ENCODE data around the gene CBFA2T2. TPM values are rescaled to one million over a fixed set of nuclear protein-coding genes. Genes with fewer than 3 reads are reported as not detected.
A peak's percentile ranks its signal among the peaks of the same experiment; 100 is the strongest.
"Not testable (repeated sequence)": the region's sequence is repeated elsewhere in the genome, so short reads cannot be mapped to it uniquely, and the experiment has no call there.

The CBFA2T2 gene
- total RNA-seq, 2 experiments from 2014 or later: 14.4 to 14.8 TPM

DNA sequence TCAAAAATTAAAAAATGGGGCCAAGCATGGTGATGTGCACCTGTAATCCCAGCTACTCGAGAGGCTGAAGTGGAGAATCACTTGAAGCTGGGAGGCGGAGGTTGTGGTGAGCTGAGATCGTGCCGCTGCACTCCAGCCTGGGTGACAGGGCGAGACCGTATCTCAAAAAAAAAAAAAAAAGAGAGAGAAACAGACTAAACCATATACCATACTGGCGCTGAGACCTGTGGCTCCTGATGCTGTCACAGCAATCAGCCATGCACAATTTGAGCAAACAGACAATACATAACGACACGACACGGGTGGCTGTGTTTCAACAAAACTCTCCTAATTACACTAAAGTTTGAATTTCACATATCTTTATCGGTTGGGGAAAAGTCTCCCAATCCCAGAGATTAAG is 14.9 kb upstream of the CBFA2T2 start:
- H3K4me3 Mint-ChIP-seq: no peak overlapping the region
- no peaks in the 10 kb centered on the region for H3K9me3 Mint-ChIP-seq (ENCODE audit: insufficient read depth)
- no peak overlapping the region for H3K27ac Mint-ChIP-seq
- no peaks in the 10 kb centered on the region for H3K36me3 Mint-ChIP-seq (ENCODE audit: low read depth)
- ChIA-PET CTCF (no interaction called here), POLR2A (no interaction called here)
- ATAC-seq (no peak), DNase-seq (no peak)
- no peaks in the 10 kb centered on the region for H3K4me1 Mint-ChIP-seq (ENCODE audit: low read depth)
- no peaks in the 10 kb centered on the region for H3K27me3 Mint-ChIP-seq (ENCODE audit: low read depth)

DNA sequence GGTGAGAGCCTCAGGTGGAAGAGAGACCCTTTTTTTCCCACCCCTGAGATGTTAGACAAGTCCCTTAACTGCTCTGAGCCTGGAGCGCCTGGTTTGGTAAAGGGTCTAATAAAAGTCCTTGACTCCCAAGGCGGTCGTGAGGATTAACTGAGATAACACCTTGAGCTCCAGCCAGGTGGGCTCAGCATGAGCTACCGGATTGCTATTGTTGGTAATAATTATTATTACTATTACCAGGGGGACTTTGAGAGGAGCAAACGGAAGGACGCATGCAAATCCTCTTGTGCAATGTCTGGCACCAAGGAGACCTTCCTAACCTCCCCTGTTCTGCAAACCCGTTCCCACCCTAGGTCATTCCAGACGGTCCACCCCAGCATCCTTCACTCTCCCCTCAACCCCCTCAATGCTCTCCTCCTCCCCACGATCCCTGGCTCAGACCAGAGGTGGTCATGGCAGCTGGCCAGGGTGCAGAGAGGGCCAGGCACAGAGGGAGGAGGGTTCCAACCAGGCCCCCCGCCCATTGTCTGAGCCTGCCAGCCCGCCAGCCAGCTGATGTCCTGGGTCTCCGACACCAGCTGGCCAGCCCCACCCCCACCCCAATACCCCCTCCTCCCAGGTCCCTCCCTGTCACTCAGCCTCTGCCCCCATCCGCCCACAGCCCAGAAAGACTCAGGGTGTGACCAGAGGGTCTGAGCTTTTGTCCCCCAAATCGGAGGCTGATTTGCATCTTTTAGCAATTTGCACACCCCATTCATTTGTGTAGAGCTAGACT is 14.3 kb upstream of the CBFA2T2 start:
- ChIA-PET CTCF (interaction anchor here (1.1 kb wide), 1 partner anchor 192 kb away, joined by 3 read pairs; no protein-coding TSS in a partner anchor), POLR2A (interaction anchor here (1.0 kb wide), 1 partner anchor 14 kb away, joined by 4 read pairs; the partner anchor contains the start of gene CBFA2T2)
- H3K27me3 Mint-ChIP-seq (ENCODE audit: low read depth): no peaks in the 10 kb centered on the region
- H3K9me3 Mint-ChIP-seq (ENCODE audit: insufficient read depth): no peaks in the 10 kb centered on the region
- no peak overlapping the region for H3K4me3 Mint-ChIP-seq
- DNase-seq (no peak), ATAC-seq (no peak)
- no peak overlapping the region for H3K27ac Mint-ChIP-seq
- H3K4me1 Mint-ChIP-seq (ENCODE audit: low read depth): no peaks in the 10 kb centered on the region
- no peaks in the 10 kb centered on the region for H3K36me3 Mint-ChIP-seq (ENCODE audit: low read depth)

DNA sequence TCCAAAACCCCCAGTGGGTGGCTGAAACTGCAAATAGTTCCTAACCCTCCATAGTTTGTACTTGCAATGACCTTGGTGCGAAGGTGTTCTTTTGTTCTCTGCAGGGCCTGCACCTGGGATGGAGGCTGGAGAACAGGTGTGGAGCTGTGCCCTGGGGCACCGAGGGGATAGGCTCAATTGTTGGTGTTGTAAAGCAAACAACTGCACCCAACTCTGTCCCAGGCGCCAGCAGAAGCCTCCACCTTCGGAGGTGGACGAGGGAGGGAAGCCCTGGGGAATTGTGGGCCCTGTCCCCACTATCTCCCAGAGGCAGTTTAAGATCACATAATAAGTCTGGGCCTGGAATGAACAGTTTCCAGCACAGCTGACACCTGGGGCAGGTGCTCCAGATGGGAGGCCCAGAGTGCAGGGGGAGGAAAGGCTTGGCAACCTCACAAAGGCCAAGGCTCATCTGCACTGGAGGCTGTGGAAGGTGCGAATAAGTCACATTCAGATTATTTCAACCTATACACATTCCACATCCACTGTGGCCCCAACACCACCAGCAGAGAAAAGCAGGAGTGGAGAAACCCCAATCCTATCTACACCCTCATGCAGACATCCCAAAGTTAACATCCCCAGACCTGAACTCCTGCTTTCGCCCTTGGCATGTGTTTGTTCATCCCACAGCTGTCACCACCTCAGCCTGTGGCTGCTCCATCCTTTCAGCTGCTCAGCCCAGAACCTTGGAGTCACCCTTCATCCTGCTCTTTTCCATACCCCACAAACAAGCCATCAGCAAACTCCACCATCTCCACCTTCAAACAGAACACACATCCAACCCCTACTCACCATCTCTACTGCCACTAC is 12.3 kb upstream of the CBFA2T2 start:
- H3K36me3 Mint-ChIP-seq (ENCODE audit: low read depth): no peaks in the 10 kb centered on the region
- H3K4me1 Mint-ChIP-seq (ENCODE audit: low read depth): no peaks in the 10 kb centered on the region
- CTCF ChIA-PET: no interaction called here
- H3K4me3 Mint-ChIP-seq: no peak overlapping the region
- ATAC-seq (no peak), DNase-seq (no peak)
- H3K27ac Mint-ChIP-seq: no peak overlapping the region
- POLR2A ChIA-PET: no interaction called here
- no peaks in the 10 kb centered on the region for H3K27me3 Mint-ChIP-seq (ENCODE audit: low read depth)
- H3K9me3 Mint-ChIP-seq (ENCODE audit: insufficient read depth): no peaks in the 10 kb centered on the region

DNA sequence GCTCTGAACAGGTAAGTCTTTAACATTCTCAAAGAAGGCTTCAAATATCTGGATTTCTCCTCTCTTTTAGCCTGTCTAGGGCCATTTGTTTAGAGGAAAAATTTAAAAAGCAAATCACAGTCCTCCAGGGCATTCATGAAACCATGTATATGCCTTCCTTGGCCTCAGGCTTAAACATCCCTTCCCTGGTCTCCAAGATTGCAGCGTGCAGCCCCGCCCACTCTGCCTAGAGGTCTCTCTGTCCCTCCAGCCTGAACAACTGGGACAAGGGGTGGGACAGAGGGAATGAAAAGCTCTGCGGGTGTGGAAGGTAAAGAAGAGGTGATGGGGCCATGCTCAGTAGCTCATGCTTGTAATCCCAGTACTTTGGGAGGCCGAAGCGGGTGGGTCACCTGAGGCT is 9.8 kb upstream of the CBFA2T2 start:
- Mint-ChIP-seq H3K36me3 (ENCODE audit: low read depth) (no peaks in the 10 kb centered on the region), H3K9me3 (ENCODE audit: insufficient read depth) (no peaks in the 10 kb centered on the region), H3K27me3 (ENCODE audit: low read depth) (no peaks in the 10 kb centered on the region), H3K4me3 (no peak overlapping the region), H3K4me1 (ENCODE audit: low read depth) (no peaks in the 10 kb centered on the region), H3K27ac (no peak overlapping the region)
- ChIA-PET POLR2A (interaction anchor here (0.6 to 1.0 kb wide), 2 partner anchors 10 to 622 kb away, joined by 3 read pairs; partner anchors contain the start of gene CBFA2T2), CTCF (no interaction called here)
- no peak for ATAC-seq
- DNase-seq: no peak

DNA sequence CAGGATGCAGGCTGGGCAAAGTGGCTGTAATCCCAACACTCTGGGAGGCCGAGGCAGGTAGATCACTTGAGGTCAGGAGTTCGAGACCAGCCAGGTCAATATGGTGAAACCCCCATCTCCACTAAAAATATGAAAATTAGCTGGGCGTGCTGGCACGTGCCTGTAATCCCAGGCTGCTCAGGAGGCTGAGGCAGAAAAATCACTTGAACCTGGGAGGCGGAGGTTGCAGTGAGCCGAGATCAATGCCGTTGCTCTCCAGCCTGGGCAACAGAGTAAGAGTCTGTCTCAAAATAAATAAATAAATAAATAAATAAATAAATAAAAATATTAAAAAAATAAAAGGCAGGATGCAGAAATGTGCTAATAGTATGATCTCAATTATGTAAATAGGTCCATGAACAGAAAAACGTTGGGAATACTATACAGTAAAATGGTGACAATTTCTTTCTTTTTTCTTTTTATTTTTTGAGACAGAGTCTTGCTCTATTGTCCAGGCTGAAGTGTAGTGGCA is 8.4 kb upstream of the CBFA2T2 start:
- Mint-ChIP-seq H3K9me3 (ENCODE audit: insufficient read depth) (no peaks in the 10 kb centered on the region), H3K27ac (no peak overlapping the region), H3K4me3 (no peak overlapping the region), H3K36me3 (ENCODE audit: low read depth) (no peaks in the 10 kb centered on the region), H3K27me3 (ENCODE audit: low read depth) (no peaks in the 10 kb centered on the region), H3K4me1 (ENCODE audit: low read depth) (no peaks in the 10 kb centered on the region)
- DNase-seq (no peak), ATAC-seq (no peak)
- POLR2A ChIA-PET: interaction anchor here (1.0 kb wide), 1 partner anchor 8 kb away, joined by 3 read pairs; the partner anchor contains the start of gene CBFA2T2
- CTCF ChIA-PET: no interaction called here

DNA sequence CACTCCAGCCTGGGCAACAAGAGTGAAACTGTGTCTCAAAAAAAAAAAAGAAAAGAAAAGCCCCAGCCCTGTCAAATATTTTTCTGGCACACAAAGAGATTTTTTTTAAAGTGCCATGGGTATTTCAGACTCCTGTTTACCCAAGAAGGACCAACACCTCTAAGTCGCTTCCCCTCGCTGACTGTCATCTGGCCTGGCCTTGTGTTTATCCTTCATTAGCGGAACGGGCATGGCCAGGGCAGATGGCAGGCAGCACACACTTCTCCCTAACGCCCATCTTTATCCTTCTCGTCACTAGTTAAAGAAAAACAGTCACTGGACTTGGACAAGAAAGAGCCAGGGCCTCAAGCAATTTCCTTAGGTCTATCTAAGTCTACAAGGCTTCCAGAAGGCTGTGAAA is 7.3 kb upstream of the CBFA2T2 start:
- ATAC-seq: no peak
- H3K27ac Mint-ChIP-seq: no peak overlapping the region
- H3K36me3 Mint-ChIP-seq (ENCODE audit: low read depth): no peaks in the 10 kb centered on the region
- POLR2A ChIA-PET: no interaction called here
- DNase-seq: no peak
- H3K27me3 Mint-ChIP-seq (ENCODE audit: low read depth): no peaks in the 10 kb centered on the region
- CTCF ChIA-PET: no interaction called here
- H3K4me1 Mint-ChIP-seq (ENCODE audit: low read depth): no peaks in the 10 kb centered on the region
- no peak overlapping the region for H3K4me3 Mint-ChIP-seq
- no peaks in the 10 kb centered on the region for H3K9me3 Mint-ChIP-seq (ENCODE audit: insufficient read depth)

DNA sequence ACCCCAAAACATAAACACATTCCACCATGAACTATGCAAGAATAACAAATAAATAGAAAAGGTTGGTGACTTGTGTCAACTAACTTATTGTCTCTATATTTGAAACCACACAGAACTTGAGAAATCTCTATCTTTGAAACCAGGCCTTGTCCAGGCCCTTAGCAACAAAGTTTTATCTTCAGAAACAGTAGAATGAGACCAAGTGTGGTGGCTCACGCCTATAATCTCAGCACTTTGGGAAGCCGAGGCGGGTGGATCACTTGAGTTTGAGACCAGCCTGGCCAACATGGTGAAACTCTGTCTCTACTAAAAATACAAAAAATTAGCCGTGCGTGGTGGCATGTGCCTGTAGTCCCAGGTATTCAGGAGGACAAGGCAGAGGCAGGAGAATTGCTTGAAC is 6.7 kb upstream of the CBFA2T2 start:
- ATAC-seq; DNase-seq; H3K36me3 Mint-ChIP-seq (ENCODE audit: low read depth); H3K4me1 Mint-ChIP-seq (ENCODE audit: low read depth); POLR2A ChIA-PET; H3K4me3 Mint-ChIP-seq; H3K27ac Mint-ChIP-seq; H3K27me3 Mint-ChIP-seq (ENCODE audit: low read depth); CTCF ChIA-PET; H3K9me3 Mint-ChIP-seq (ENCODE audit: insufficient read depth): not testable (repeated sequence)

DNA sequence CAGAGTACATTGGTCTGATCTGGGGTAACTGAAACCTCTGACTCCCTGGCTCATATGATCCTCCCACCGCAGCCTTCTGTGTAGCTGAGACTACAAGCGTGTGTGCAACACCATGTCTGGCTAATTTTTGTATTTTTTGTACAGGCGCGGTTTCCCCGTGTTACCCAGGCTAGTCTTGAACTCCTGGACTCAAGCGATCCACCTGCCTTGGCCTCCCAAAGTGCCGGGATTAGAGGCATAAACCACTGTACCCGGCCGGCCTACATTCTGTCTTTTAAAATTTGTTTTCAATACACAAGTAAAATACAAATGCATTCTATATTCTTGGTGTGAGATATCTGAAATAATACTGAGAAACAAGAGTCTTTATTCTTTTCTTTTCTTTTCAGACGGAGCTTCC is 1.7 kb upstream of the CBFA2T2 start:
- H3K27me3 Mint-ChIP-seq (ENCODE audit: low read depth): no peaks in the 10 kb centered on the region
- ChIA-PET POLR2A (interaction anchor here (1.7 kb wide), 1 partner anchor 174 kb away, joined by 4 read pairs; the partner anchor contains the start of gene C20orf144), CTCF (interaction anchor here (1.4 kb wide), 1 partner anchor 180 kb away, joined by 5 read pairs; no protein-coding TSS in a partner anchor)
- H3K36me3 Mint-ChIP-seq (ENCODE audit: low read depth): no peaks in the 10 kb centered on the region
- H3K4me1 Mint-ChIP-seq (ENCODE audit: low read depth): peaks cover 12% of the 10 kb centered on the region
- H3K9me3 Mint-ChIP-seq (ENCODE audit: insufficient read depth): no peaks in the 10 kb centered on the region
- H3K4me3 Mint-ChIP-seq: no peak overlapping the region
- DNase-seq (no peak), ATAC-seq (no peak)
- H3K27ac Mint-ChIP-seq: peak overlapping the region; percentile 63

DNA sequence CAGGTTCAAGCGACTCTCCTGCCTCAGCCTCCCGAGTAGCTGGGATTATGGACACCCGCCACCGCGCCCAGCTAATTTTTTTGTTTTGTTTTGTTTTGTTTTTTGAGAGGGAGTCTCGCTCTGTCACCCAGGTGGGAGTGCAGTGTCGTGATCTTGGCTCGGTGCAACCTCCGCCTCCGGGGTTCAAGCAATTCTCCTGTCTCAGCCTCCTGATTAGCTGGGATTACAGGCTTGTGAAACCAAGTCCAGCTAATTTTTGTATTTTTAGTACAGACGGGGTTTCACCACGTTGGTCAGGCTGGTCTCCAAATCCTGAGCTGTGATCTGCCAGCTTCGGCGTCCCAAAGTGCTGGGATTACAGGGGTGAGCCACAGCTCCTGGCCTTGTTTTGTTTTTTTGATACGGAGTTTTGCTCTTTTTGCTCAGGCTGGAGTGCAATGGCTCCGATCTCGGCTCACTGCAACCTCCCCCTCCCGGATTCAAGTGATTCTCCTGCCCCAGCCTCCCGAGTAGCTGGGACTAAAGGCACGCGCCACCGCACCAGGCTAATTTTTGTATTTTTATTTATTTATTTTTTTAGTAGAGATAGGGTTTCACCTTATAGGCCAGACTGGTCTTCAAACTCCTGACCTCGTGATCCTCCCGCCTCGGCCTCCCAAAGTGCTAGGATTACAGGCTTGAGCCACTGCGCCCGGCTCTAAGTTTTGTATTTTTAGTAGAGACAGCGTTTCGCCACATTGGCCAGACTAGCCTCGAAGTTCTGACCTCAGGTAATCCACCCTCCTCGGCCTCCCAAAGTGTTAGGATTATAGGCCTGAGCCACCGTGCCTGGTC is 1.0 kb upstream of the CBFA2T2 start:
- peak overlapping the region; percentile 84 for H3K4me3 Mint-ChIP-seq
- H3K27ac Mint-ChIP-seq: peak overlapping the region; percentile 69

DNA sequence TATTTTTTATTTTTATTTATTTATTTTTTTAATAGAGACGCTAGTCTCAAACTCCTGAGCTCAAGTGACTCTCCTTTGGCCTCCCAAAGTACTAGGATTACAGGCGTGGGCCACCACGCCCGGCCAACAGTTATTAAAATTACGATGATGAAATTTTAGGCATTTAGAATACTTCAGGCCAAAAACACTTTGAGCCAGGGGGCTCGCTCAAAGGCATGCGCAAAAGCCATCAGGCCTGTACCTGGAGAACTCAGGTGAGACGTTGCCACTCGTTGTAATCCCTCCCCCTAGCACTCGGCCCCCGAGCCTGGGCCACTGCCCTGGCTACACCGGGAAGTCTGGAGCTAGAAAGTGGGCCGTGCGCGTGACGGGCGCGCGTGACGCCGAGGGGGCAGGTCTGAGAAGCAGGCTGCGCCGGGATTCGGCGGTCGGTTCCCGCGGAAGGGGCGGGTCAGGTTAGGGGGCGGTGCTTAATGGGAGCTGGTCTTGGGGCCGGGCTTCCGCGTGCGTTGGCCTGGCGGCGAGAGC is 337 bp upstream of the CBFA2T2 start:
- Mint-ChIP-seq H3K9me3 (ENCODE audit: insufficient read depth) (no peaks in the 10 kb centered on the region), H3K4me3 (peak overlapping the region; percentile 84), H3K36me3 (ENCODE audit: low read depth) (no peaks in the 10 kb centered on the region), H3K27ac (peak overlapping the region; percentile 90), H3K4me1 (ENCODE audit: low read depth) (peaks cover 12% of the 10 kb centered on the region), H3K27me3 (ENCODE audit: low read depth) (no peaks in the 10 kb centered on the region)
- DNase-seq (peak; percentile 99), ATAC-seq (peak; percentile 95)
- ChIA-PET POLR2A (interaction anchor here (0.6 to 2.2 kb wide), 13 partner anchors 9 to 197 kb away, joined by 3 to 12 read pairs (median 4); partner anchors contain the start of gene ACTL10), CTCF (interaction anchor here (1.0 to 1.5 kb wide), 5 partner anchors 88 to 231 kb away, joined by 3 to 5 read pairs (median 5); partner anchors contain the start of gene PXMP4)

More for the DNA sequence above, 1.0 kb upstream of the CBFA2T2 start:
- H3K36me3 Mint-ChIP-seq (ENCODE audit: low read depth); H3K27me3 Mint-ChIP-seq (ENCODE audit: low read depth); ATAC-seq; DNase-seq; H3K9me3 Mint-ChIP-seq (ENCODE audit: insufficient read depth): not testable (repeated sequence)
- peaks cover 12% of the 10 kb centered on the region for H3K4me1 Mint-ChIP-seq (ENCODE audit: low read depth)
- ChIA-PET CTCF (interaction anchor here (1.2 to 1.5 kb wide), 4 partner anchors 89 to 231 kb away, joined by 3 to 5 read pairs (median 5); partner anchors contain the start of gene PXMP4), POLR2A (interaction anchor here (0.8 to 2.2 kb wide), 10 partner anchors 13 to 198 kb away, joined by 3 to 12 read pairs (median 4); partner anchors contain the start of genes ACTL10 and C20orf144)
